COLO829 (cell line): ENCODE measurements around the gene SYT12.

Source experiments
- DNase-seq: peaks from one replicate; pipeline ENCODE4 v3.0.0; 2012; ENCODE audit warnings: low spot score

The SYT12 gene

GRCh38 chr11:67056267-67057204 is 33.6 kb downstream of the SYT12 start, which contains the start of gene RHOD:
RHOD (plus strand) TSS chr11:67056847; CDS start chr11:67056903, 56 bp downstream.
- no peak for DNase-seq

- DNase-seq: no peak
These were observed 34.3 kb downstream of the SYT12 start for GRCh38 chr11:67057205-67057672.

- DNase-seq: no peak
These were observed 35.6 kb downstream of the SYT12 start for GRCh38 chr11:67058506-67058905.

- DNase-seq: no peak
These were observed 36.7 kb downstream of the SYT12 start for GRCh38 chr11:67059671-67060070.

- DNase-seq: no peak
These were observed 37.2 kb downstream of the SYT12 start for GRCh38 chr11:67060111-67060522.

GRCh38 chr11:67062526-67063373 is 39.8 kb downstream of the SYT12 start:
- DNase-seq: no peak

GRCh38 chr11:67066333-67066709 is 43.4 kb downstream of the SYT12 start:
- DNase-seq: no peak

GRCh38 chr11:67071420-67072284 is 48.7 kb downstream of the SYT12 start:
- no peak for DNase-seq

GRCh38 chr11:67072295-67072694 is 49.4 kb downstream of the SYT12 start:
- DNase-seq: no peak

GRCh38 chr11:67073908-67074307 is 51.0 kb downstream of the SYT12 start:
- DNase-seq: no peak

- DNase-seq: no peak
These were observed 53.3 kb downstream of the SYT12 start for GRCh38 chr11:67076202-67076601.

GRCh38 chr11:67079065-67079705 is 56.3 kb downstream of the SYT12 start:
- no peak for DNase-seq

- DNase-seq: no peak
These were observed 59.3 kb downstream of the SYT12 start for GRCh38 chr11:67082071-67082791.

GRCh38 chr11:67083786-67084366 is 60.9 kb downstream of the SYT12 start:
- DNase-seq: no peak

- DNase-seq: no peak
These were observed 62.7 kb downstream of the SYT12 start for GRCh38 chr11:67085617-67086016.

- no peak for DNase-seq
These were observed 67.8 kb downstream of the SYT12 start for GRCh38 chr11:67090717-67091116.

- no peak for DNase-seq
These were observed 72.2 kb downstream of the SYT12 start for GRCh38 chr11:67095214-67095507.

GRCh38 chr11:67098799-67099429 is 76.0 kb downstream of the SYT12 start:
- DNase-seq: no peak

- no peak for DNase-seq
These were observed 76.9 kb downstream of the SYT12 start for GRCh38 chr11:67099831-67100324.
